ENCODE measurements around the gene TIGD2.

DNA sequence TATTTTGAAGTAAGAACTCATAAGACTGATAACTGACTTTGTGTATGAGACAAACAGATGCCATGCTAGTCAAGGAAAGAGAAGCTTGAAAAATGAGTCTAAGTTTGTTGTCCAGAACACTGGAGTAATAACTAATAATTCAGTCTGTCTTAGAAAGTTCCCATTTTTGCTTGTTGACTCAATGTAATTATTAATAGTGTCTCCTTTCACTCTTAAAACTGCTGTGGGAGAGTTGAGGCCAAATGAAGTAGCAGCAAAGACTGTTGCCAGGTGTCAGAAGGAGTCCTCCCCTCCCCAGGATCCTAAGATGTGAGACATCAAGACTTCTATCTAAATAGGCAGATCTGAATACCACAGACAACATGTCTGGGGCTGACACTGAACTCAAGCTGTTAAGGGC is 33.6 kb upstream of the TIGD2 start:
- TF ChIP-seq, protein P1, sequence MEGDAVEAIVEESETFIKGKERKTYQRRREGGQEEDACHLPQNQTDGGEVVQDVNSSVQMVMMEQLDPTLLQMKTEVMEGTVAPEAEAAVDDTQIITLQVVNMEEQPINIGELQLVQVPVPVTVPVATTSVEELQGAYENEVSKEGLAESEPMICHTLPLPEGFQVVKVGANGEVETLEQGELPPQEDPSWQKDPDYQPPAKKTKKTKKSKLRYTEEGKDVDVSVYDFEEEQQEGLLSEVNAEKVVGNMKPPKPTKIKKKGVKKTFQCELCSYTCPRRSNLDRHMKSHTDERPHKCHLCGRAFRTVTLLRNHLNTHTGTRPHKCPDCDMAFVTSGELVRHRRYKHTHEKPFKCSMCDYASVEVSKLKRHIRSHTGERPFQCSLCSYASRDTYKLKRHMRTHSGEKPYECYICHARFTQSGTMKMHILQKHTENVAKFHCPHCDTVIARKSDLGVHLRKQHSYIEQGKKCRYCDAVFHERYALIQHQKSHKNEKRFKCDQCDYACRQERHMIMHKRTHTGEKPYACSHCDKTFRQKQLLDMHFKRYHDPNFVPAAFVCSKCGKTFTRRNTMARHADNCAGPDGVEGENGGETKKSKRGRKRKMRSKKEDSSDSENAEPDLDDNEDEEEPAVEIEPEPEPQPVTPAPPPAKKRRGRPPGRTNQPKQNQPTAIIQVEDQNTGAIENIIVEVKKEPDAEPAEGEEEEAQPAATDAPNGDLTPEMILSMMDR (IDR thresholded peaks at IDR 0.05; ENCODE audit: insufficient read depth, low read length) = no peak
- TF ChIP-seq, protein P2, sequence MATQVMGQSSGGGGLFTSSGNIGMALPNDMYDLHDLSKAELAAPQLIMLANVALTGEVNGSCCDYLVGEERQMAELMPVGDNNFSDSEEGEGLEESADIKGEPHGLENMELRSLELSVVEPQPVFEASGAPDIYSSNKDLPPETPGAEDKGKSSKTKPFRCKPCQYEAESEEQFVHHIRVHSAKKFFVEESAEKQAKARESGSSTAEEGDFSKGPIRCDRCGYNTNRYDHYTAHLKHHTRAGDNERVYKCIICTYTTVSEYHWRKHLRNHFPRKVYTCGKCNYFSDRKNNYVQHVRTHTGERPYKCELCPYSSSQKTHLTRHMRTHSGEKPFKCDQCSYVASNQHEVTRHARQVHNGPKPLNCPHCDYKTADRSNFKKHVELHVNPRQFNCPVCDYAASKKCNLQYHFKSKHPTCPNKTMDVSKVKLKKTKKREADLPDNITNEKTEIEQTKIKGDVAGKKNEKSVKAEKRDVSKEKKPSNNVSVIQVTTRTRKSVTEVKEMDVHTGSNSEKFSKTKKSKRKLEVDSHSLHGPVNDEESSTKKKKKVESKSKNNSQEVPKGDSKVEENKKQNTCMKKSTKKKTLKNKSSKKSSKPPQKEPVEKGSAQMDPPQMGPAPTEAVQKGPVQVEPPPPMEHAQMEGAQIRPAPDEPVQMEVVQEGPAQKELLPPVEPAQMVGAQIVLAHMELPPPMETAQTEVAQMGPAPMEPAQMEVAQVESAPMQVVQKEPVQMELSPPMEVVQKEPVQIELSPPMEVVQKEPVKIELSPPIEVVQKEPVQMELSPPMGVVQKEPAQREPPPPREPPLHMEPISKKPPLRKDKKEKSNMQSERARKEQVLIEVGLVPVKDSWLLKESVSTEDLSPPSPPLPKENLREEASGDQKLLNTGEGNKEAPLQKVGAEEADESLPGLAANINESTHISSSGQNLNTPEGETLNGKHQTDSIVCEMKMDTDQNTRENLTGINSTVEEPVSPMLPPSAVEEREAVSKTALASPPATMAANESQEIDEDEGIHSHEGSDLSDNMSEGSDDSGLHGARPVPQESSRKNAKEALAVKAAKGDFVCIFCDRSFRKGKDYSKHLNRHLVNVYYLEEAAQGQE (IDR thresholded peaks at IDR 0.05; ENCODE audit: insufficient replicate concordance, low read depth) = no peak

Data from HL-60 (cell line).